HG03175 (cell line): ENCODE measurements around the gene C16orf46.

Experiments
- ATAC-seq: cut with Tn5 transposase; IDR thresholded peaks from one replicate; pipeline ENCODE4 v1.9.1; 2021; ENCODE audit warnings: mild to moderate bottlenecking, moderate library complexity; ENCODE audit not compliant: unreplicated experiment

Gene C16orf46

DNA sequence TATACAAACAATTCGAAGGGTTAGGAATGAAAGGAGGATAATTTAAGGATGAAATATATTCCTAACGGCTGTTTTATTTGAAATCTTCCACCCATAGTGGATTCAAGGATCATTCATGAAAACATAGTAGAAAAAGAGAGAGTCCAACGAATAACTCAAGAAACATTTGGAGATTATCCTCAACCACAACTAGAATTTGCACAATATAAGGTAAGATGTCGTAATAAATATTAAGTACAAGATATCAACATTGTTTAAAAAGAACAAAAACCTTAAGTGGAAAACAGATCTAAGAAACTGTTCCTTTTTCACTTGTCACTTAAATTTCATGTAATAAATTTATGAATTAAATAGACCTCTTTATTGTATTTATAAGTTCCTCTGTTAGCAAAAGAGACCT is 50.6 kb downstream of the C16orf46 start:
- no peak for ATAC-seq

DNA sequence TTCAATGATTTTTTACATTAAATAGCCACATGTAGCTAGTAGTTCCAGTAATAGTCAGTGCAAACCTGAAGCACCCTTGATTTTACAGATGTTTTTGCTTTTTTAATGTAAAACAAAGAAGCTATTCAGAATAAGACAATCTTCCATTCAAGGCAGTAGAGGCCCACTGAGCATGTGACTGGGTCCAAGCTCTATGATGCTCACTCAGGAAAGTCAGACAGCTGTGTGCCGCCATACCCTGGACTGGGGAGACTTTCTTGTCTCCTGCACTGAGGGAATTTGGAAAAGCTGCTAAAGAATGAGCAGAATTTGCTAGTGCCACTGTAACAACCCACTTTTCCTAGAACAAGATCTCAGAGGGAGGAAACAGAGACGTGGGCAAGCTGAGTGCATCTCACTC is 58.5 kb downstream of the C16orf46 start:
- ATAC-seq = no peak

DNA sequence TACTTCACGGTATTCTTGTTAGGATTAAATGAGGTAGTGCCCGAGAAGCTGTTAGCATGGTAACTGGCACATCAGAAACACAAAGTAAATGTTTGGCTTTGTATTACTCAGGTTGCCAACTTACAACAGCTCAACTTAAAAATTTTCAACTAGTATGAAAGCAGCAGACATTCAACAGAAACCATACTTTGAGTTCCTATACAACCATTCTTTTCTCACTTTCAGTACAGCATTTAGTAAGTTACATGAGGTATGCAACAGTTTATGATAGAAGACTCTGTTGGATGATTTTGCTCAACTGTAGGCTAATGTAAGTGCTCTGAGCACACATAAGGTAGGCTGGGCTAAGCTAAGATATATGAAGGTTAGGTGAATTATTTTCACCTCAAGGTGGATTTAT is 62.4 kb downstream of the C16orf46 start:
- no peak for ATAC-seq

DNA sequence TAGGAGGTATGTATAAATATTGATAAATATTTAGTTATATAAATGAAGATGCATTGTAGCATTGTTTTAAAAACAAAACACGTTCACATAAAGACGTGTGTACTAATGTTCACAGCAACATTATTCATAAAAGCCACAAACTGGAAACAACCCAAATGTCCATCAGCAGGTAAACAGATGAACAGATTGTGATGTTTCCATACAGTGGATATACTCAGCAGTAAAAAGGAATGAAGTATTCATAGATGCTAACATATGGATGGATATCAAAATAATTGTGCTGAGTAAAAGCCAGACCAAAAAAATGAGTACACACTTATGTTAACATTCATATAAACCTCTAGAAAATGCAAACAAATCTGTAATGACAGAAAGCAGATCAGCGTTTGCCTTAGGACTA is 64.1 kb downstream of the C16orf46 start:
- no peak for ATAC-seq
